HCT116 (cell line): ENCODE results near the gene PIK3C3.

ENCODE experiments used
- ATF3 ChIP-seq: IDR thresholded peaks from 2 replicates; pipeline ENCODE4 v1.6.1; 2012
- CTCF ChIP-seq, 3 experiments: fragments of 200-600 bp in 1 of 3; sonication (generic) in 1 of 3; IDR thresholded peaks in 2 of 3; conservative IDR thresholded peaks in 1 of 3; 2 replicates each; pipeline ENCODE4 v1.5.1; 2012 to 2017; ENCODE audit warnings: low read depth in 2 of 3, low read length in 2 of 3, antibody characterized with exemption in 1 of 3, borderline replicate concordance in 1 of 3, control low read depth in 1 of 3, mild to moderate bottlenecking in 1 of 3, mixed read lengths in 1 of 3, mixed run types in 1 of 3, moderate library complexity in 1 of 3; ENCODE audit not compliant: insufficient read depth in 1 of 3
- EGR1 ChIP-seq: IDR thresholded peaks from 2 replicates; pipeline ENCODE4 v1.6.1; 2012; ENCODE audit warnings: low read depth
- FOSL1 ChIP-seq: IDR thresholded peaks from 2 replicates; pipeline ENCODE4 v1.6.1; 2012; ENCODE audit warnings: low read depth
- MAX ChIP-seq: IDR thresholded peaks from 2 replicates; pipeline ENCODE4 v1.6.1; 2012
- POLR2AphosphoS5 ChIP-seq: IDR thresholded peaks from 2 replicates; pipeline ENCODE4 v1.6.1; 2011; ENCODE audit warnings: mild to moderate bottlenecking, low read depth, low read length, moderate library complexity
- REST ChIP-seq: IDR thresholded peaks from 2 replicates; pipeline ENCODE4 v1.6.1; 2012; ENCODE audit warnings: low read depth
- SIN3A ChIP-seq: IDR thresholded peaks from 2 replicates; pipeline ENCODE4 v1.6.1; 2012; ENCODE audit warnings: low read depth

- TF ChIP-seq MAX (no peak), CTCF (IDR thresholded peaks at IDR 0.05 in 2 of 3, conservative IDR thresholded peaks at IDR 0.05 in 1 of 3; ENCODE audit: borderline replicate concordance in 1 of 3, insufficient read depth in 1 of 3, low read depth in 2 of 3, low read length in 2 of 3) (no peak), SIN3A (no peak), EGR1 (no peak), REST (no peak), POLR2AphosphoS5 (no peak), ATF3 (no peak), FOSL1 (no peak)
Observed at GRCh38 chr18:42087876-42088275, 132.8 kb downstream of the PIK3C3 start.
